ENCODE measurements around the gene ANKRD66. TPM values are rescaled to one million over a fixed set of nuclear protein-coding genes. Genes with fewer than 3 reads are reported as not detected.
"Not testable (repeated sequence)": the region's sequence is repeated elsewhere in the genome, so short reads cannot be mapped to it uniquely, and the experiment has no call there.

ANKRD66 gene
- total RNA-seq, 2 experiments from 2014 or later = not detected

- no peaks in the 10 kb centered on the region for H3K9me3 ChIP-seq (ENCODE audit: control insufficient read depth in 1 of 2, insufficient read depth in 1 of 2, low read length in 2 of 2)
- H3K27ac ChIP-seq (ENCODE audit: low read depth in 1 of 2, low read length in 2 of 2) = no peak overlapping the region
- H3K27ac Mint-ChIP-seq = no peak overlapping the region
- no peaks in the 10 kb centered on the region for H3K36me3 Mint-ChIP-seq (ENCODE audit: low read depth)
- ChIA-PET CTCF (no interaction called here), POLR2A (no interaction called here)
- intact Hi-C loops (cut with DNase I, micrococcal nuclease) = no loop called here
- H3K36me3 ChIP-seq (ENCODE audit: insufficient read depth, low read length) = no peaks in the 10 kb centered on the region
- no peaks in the 10 kb centered on the region for H3K4me1 ChIP-seq (ENCODE audit: insufficient read depth, low read length)
- H3K4me1 Mint-ChIP-seq (ENCODE audit: low read depth) = no peaks in the 10 kb centered on the region
- no peaks in the 10 kb centered on the region for H3K9me3 Mint-ChIP-seq
- no peak for DNase-seq
- H3K27me3 Mint-ChIP-seq = peaks cover 25% of the 10 kb centered on the region
- no peak overlapping the region for H3K4me3 ChIP-seq (ENCODE audit: low read length)
- no peak for ATAC-seq (ENCODE audit: poor library complexity)
- no peak for TF ChIP-seq CTCF (IDR thresholded peaks at IDR 0.05)
- peaks cover 0 to 5% of the 10 kb centered on the region in 2 experiments for H3K27me3 ChIP-seq (ENCODE audit: control insufficient read depth in 1 of 2, insufficient read depth in 2 of 2, low read length in 2 of 2)
- H3K4me3 Mint-ChIP-seq = no peak overlapping the region
These were observed 12.4 kb downstream of the ANKRD66 start for GRCh38 chr6:46758960-46759753.

GRCh38 chr6:46760925-46761324 lies 14.2 kb downstream of the ANKRD66 start:
- no peak overlapping the region for H3K27ac ChIP-seq (ENCODE audit: low read depth in 1 of 2, low read length in 2 of 2)
- Mint-ChIP-seq H3K4me3 (no peak overlapping the region), H3K27me3 (peaks cover 28% of the 10 kb centered on the region), H3K36me3 (ENCODE audit: low read depth) (no peaks in the 10 kb centered on the region), H3K4me1 (ENCODE audit: low read depth) (no peaks in the 10 kb centered on the region), H3K27ac (no peak overlapping the region), H3K9me3 (no peaks in the 10 kb centered on the region)
- ATAC-seq (ENCODE audit: poor library complexity) (no peak), DNase-seq (no peak)
- H3K4me1 ChIP-seq (ENCODE audit: insufficient read depth, low read length) = no peaks in the 10 kb centered on the region
- peaks cover 0 to 5% of the 10 kb centered on the region in 2 experiments for H3K27me3 ChIP-seq (ENCODE audit: control insufficient read depth in 1 of 2, insufficient read depth in 2 of 2, low read length in 2 of 2)
- H3K4me3 ChIP-seq (ENCODE audit: low read length) = no peak overlapping the region
- TF ChIP-seq CTCF (IDR thresholded peaks at IDR 0.05) = no peak
- intact Hi-C loops (cut with DNase I, micrococcal nuclease) = no loop called here
- no peaks in the 10 kb centered on the region for H3K36me3 ChIP-seq (ENCODE audit: insufficient read depth, low read length)
- H3K9me3 ChIP-seq (ENCODE audit: control insufficient read depth in 1 of 2, insufficient read depth in 1 of 2, low read length in 2 of 2) = no peaks in the 10 kb centered on the region
- ChIA-PET CTCF (no interaction called here), POLR2A (no interaction called here)

GRCh38 chr6:46763466-46763865 lies 16.7 kb downstream of the ANKRD66 start:
- Histone ChIP-seq H3K36me3 (ENCODE audit: insufficient read depth, low read length) (no peaks in the 10 kb centered on the region), H3K4me3 (ENCODE audit: low read length) (no peak overlapping the region), H3K9me3 (ENCODE audit: control insufficient read depth in 1 of 2, insufficient read depth in 1 of 2, low read length in 2 of 2) (no peaks in the 10 kb centered on the region), H3K27ac (ENCODE audit: low read depth in 1 of 2, low read length in 2 of 2) (no peak overlapping the region), H3K27me3 (ENCODE audit: control insufficient read depth in 1 of 2, insufficient read depth in 2 of 2, low read length in 2 of 2) (peaks cover 0 to 5% of the 10 kb centered on the region in 2 experiments), H3K4me1 (ENCODE audit: insufficient read depth, low read length) (no peaks in the 10 kb centered on the region)
- Mint-ChIP-seq H3K36me3 (ENCODE audit: low read depth) (no peaks in the 10 kb centered on the region), H3K27me3 (peaks cover 28% of the 10 kb centered on the region), H3K4me3 (no peak overlapping the region), H3K4me1 (ENCODE audit: low read depth) (no peaks in the 10 kb centered on the region), H3K27ac (no peak overlapping the region), H3K9me3 (no peaks in the 10 kb centered on the region)
- DNase-seq = no peak
- ATAC-seq (ENCODE audit: poor library complexity) = no peak
- intact Hi-C loops (cut with DNase I, micrococcal nuclease) = no loop called here
- no peak for TF ChIP-seq CTCF (IDR thresholded peaks at IDR 0.05)
- CTCF ChIA-PET = no interaction called here
- POLR2A ChIA-PET = no interaction called here

DNA sequence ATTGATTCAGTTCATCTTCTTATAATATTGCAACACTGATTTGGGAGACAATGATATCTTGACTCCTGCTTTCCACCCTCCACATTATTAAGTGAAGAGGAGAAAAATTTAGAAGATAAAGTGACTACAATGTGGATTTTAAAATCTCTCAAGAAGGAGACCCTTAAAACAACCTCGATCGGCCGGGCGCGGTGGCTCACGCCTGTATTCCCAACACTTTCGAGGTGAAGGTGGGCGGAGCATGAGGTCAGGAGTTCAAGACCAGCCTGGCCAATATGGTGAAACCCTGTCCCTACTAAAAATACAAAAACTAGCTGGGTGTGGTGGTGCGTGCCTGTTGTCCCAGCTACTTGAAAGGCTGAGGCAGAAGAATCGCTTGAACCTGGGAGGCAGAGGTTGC lies 17.5 kb downstream of the ANKRD66 start:
- POLR2A ChIA-PET; H3K27ac Mint-ChIP-seq; CTCF ChIA-PET; H3K36me3 Mint-ChIP-seq (ENCODE audit: low read depth); H3K27ac ChIP-seq (ENCODE audit: low read depth in 1 of 2, low read length in 2 of 2); DNase-seq; H3K27me3 ChIP-seq (ENCODE audit: control insufficient read depth in 1 of 2, insufficient read depth in 2 of 2, low read length in 2 of 2); H3K9me3 Mint-ChIP-seq; H3K4me1 Mint-ChIP-seq (ENCODE audit: low read depth); H3K4me3 Mint-ChIP-seq; H3K4me3 ChIP-seq (ENCODE audit: low read length); ATAC-seq (ENCODE audit: poor library complexity); H3K36me3 ChIP-seq (ENCODE audit: insufficient read depth, low read length); intact Hi-C loops (cut with DNase I, micrococcal nuclease); H3K4me1 ChIP-seq (ENCODE audit: insufficient read depth, low read length); H3K9me3 ChIP-seq (ENCODE audit: control insufficient read depth in 1 of 2, insufficient read depth in 1 of 2, low read length in 2 of 2): not testable (repeated sequence)
- peaks cover 34% of the 10 kb centered on the region for H3K27me3 Mint-ChIP-seq

All from CD4-positive, alpha-beta T cell (primary cell).